Gastroesophageal sphincter (tissue), 3 donors: ENCODE measurements around the gene KCNG4.

ENCODE experiments used
- CTCF ChIP-seq, 4 experiments: fragments of 200-600 bp in 2 of 4; fragments of 450-650 bp in 2 of 4; sonication (generic) in 1 of 4; IDR thresholded peaks; one replicate each; pipeline ENCODE4 v1.5.1; 2017 to 2019; ENCODE audit warnings: antibody characterized with exemption in 4 of 4, mild to moderate bottlenecking in 2 of 4, moderate library complexity in 2 of 4
- EP300 ChIP-seq: sonication (generic); formaldehyde crosslinking; IDR thresholded peaks from one replicate; pipeline ENCODE4 v1.6.1; 2017; ENCODE audit warnings: antibody characterized with exemption, mild to moderate bottlenecking
- POLR2A ChIP-seq, 2 donors: fragments of 450-650 bp; IDR thresholded peaks; one replicate each; pipeline ENCODE4 v1.6.1; 2017; ENCODE audit warnings: antibody characterized with exemption in 2 of 2, mild to moderate bottlenecking in 2 of 2, moderate library complexity in 1 of 2

DNA sequence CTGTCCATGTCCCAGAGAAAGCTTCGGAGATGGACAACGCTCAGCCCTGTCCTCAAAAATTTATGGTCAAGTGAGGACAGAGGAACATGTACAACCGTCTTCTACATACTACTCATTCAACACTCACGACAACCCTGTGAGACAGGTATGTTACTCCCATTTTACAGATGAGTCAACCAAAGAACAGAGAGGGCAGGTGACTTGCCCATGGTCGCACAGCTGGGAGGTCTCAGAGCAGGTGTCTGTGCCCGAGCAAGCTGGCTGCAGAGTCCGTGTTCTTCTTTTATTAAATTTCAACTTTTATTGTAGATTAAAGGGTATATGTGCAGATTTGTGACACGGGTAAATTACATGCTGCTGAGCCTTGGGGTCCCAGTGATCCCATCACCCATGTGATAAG lies 49.1 kb upstream of the KCNG4 start:
- TF ChIP-seq CTCF (IDR thresholded peaks at IDR 0.05) (no peak), EP300 (no peak), POLR2A (IDR thresholded peaks at IDR 0.05) (no peak)
